Subcutaneous adipose tissue (tissue), 4 donors: Measurements from ENCODE around the gene GOLGA7B. TPM values are rescaled to one million over a fixed set of nuclear protein-coding genes. Genes with fewer than 3 reads are reported as not detected.

Experiments
- total RNA-seq, 4 donors: library from RNA; depleted of rRNA; stranded (reverse); fragments of >200 nt; gene quantifications; one replicate each; pipeline ENCODE4 v1.1.0, GENCODE V29; 2016
- TF ChIP-seq, protein P1 (sequence below): fragments of 450-650 bp; IDR thresholded peaks from one replicate; pipeline ENCODE4 v1.5.1; 2016; ENCODE audit warnings: low read depth, mild to moderate bottlenecking, control low read depth, antibody characterized with exemption, moderate library complexity

GOLGA7B gene
- total RNA-seq, 4 donors from 2014 or later = 2.6 to 3.2 (median 3.2) TPM; not detected in 1

- TF ChIP-seq, protein P1, sequence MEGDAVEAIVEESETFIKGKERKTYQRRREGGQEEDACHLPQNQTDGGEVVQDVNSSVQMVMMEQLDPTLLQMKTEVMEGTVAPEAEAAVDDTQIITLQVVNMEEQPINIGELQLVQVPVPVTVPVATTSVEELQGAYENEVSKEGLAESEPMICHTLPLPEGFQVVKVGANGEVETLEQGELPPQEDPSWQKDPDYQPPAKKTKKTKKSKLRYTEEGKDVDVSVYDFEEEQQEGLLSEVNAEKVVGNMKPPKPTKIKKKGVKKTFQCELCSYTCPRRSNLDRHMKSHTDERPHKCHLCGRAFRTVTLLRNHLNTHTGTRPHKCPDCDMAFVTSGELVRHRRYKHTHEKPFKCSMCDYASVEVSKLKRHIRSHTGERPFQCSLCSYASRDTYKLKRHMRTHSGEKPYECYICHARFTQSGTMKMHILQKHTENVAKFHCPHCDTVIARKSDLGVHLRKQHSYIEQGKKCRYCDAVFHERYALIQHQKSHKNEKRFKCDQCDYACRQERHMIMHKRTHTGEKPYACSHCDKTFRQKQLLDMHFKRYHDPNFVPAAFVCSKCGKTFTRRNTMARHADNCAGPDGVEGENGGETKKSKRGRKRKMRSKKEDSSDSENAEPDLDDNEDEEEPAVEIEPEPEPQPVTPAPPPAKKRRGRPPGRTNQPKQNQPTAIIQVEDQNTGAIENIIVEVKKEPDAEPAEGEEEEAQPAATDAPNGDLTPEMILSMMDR = no peak
Measured at GRCh38 chr10:97915346-97916131, 65.9 kb downstream of the GOLGA7B start.

- TF ChIP-seq, protein P1 = no peak
Measured at GRCh38 chr10:97916586-97916985, 66.9 kb downstream of the GOLGA7B start.

GRCh38 chr10:97919012-97919411 lies 69.4 kb downstream of the GOLGA7B start:
- TF ChIP-seq, protein P1 = no peak

GRCh38 chr10:97920865-97921264 lies 71.2 kb downstream of the GOLGA7B start:
- TF ChIP-seq, protein P1 = no peak

Other genes with a start within 250 kb of the GOLGA7B start
- 1 to 10 TPM; 1.1 to 5.6 (median 3.7) TPM for gene MORN4, start 216.3 kb upstream of the GOLGA7B start, total RNA-seq
- 10 to 100 TPM; 14.1 to 35.9 (median 18.5) TPM for gene PI4K2A, start 209.2 kb upstream of the GOLGA7B start, total RNA-seq
- 100 to 1,000 TPM in 1 of 4 donors, 10 to 100 TPM in 3; 29.5 to 107 (median 61.6) TPM for gene AVPI1, start 162.6 kb upstream of the GOLGA7B start, total RNA-seq
- 10 to 100 TPM; 13.0 to 21.6 (median 20.8) TPM for gene MARVELD1, start 136.1 kb upstream of the GOLGA7B start, total RNA-seq
- 10 to 100 TPM; 14.8 to 26.2 (median 21.6) TPM for gene ZFYVE27, start 112.7 kb upstream of the GOLGA7B start, total RNA-seq
- 1 to 10 TPM in 1 of 4 donors, under 1 TPM in 1, not detected in 2; 0.49 to 1.5 TPM for gene SFRP5, start 77.8 kb upstream of the GOLGA7B start, total RNA-seq
- gene CRTAC1, start 180.8 kb downstream of the GOLGA7B start, total RNA-seq = 1 to 10 TPM in 1 of 4 donors, under 1 TPM in 3; 0.51 to 1.5 (median 0.72) TPM